Ovary (tissue), 9 donors: Measurements from ENCODE around the gene KIZ. TPM values are rescaled to one million over a fixed set of nuclear protein-coding genes. Genes with fewer than 3 reads are reported as not detected.

Experiments
- DNase-seq, 5 donors: peaks; one replicate each; pipeline ENCODE4 v3.0.0-alpha.2; 2019 to 2020
- H3K27ac ChIP-seq, 2 donors: fragments of 200-600 bp; one replicate each; pipeline versions ENCODE4 v1.5.1 to v1.8.0; 2019 to 2022
- H3K27me3 ChIP-seq: fragments of 200-600 bp; one replicate; pipeline ENCODE4 v1.8.0; 2022
- H3K36me3 ChIP-seq: fragments of 200-600 bp; sonication (generic); one replicate; pipeline ENCODE4 v1.5.1; 2019
- H3K4me1 ChIP-seq: one replicate; pipeline ENCODE4 v1.8.1; 2013; ENCODE audit warnings: mild to moderate bottlenecking, moderate library complexity; ENCODE audit not compliant: insufficient read depth
- H3K4me3 ChIP-seq: fragments of 200-600 bp; sonication (generic); one replicate; pipeline ENCODE4 v1.5.1; 2017
- H3K9me3 ChIP-seq, 2 donors: fragments of 200-600 bp in 1 of 2; sonication (generic) in 1 of 2; one replicate each; pipeline versions ENCODE4 v1.5.1 to v1.8.1; 2013 to 2019; ENCODE audit warnings: mild to moderate bottlenecking in 1 of 2, moderate library complexity in 1 of 2
- EP300 ChIP-seq: sonication (generic); formaldehyde crosslinking; IDR thresholded peaks from one replicate; pipeline ENCODE4 v1.6.1; 2017; ENCODE audit warnings: antibody characterized with exemption
- POLR2A ChIP-seq: fragments of 450-650 bp; IDR thresholded peaks from one replicate; pipeline ENCODE4 v1.6.1; 2017; ENCODE audit warnings: antibody characterized with exemption, mild to moderate bottlenecking, moderate library complexity
- WGBS, 3 donors: extraction: QIAGEN DNeasy Blood & Tissue Kit in 1 of 3; methylation state at CpG; one replicate each; pipeline versions ENCODE4 v1.1.5 to v1.1.7; 2013 to 2017; 5-methylcytosine and 5-hydroxymethylcytosine counted together
- intact Hi-C, 4 donors: fragments of 100-400 bp; cut with DNase I; formaldehyde crosslinking; loops; one replicate each; pipeline versions ENCODE4 v1.11.0 to v1.15.1; 2022 to 2023
- polyA plus RNA-seq, 2 donors: library from polyadenylated mRNA; stranded (reverse); fragments of 200-250 nt in 1 of 2; fragments of 350-450 nt in 1 of 2; fragmentation: Illumina TruSeq in 1 of 2; extraction: RNeasy Lipid Tissue Mini Kit (QIAGEN cat#74804) in 1 of 2; gene quantifications; one replicate each; pipeline ENCODE4 v1.2.3, GENCODE V29; 2013 to 2014
- total RNA-seq, 7 donors: library from RNA; depleted of rRNA in 2 of 7; stranded (reverse); fragments of >200 nt in 2 of 7; fragmentation: NEBNext Ultra II Directional in 3 of 7; extraction: Animal tissue kit (Norgen Biotek cat#: 25700) in 3 of 7; gene quantifications; one replicate each; pipeline versions ENCODE4 v1.1.0 to v1.2.4, GENCODE V29; 2016 to 2023
- TF ChIP-seq, protein P1 (sequence below), 3 donors: fragments of 450-650 bp in 2 of 3; fragments of 200-600 bp in 1 of 3; IDR thresholded peaks; one replicate each; pipeline versions ENCODE4 v1.5.1 to v1.8.0; 2016 to 2022; ENCODE audit warnings: antibody characterized with exemption in 3 of 3, mild to moderate bottlenecking in 1 of 3
- donor health status: DM: no; HTN: no; CAD: no; lungs with moderate emphysema.
- donor health status: DM: no; HTN: no; CAD: no.
- donor health status: Bipolar disorder and iron deficiency.
- donor health status: DM: yes; HTN: yes; CAD: no.
- donor health status: DM: no; HTN: no; CAD: no.
- donor health status: DM: yes; HTN: yes; CAD: no.

Gene KIZ
- total and polyA plus RNA-seq, 9 donors, result 20.5 to 59.5 (median 42.1) TPM

DNA sequence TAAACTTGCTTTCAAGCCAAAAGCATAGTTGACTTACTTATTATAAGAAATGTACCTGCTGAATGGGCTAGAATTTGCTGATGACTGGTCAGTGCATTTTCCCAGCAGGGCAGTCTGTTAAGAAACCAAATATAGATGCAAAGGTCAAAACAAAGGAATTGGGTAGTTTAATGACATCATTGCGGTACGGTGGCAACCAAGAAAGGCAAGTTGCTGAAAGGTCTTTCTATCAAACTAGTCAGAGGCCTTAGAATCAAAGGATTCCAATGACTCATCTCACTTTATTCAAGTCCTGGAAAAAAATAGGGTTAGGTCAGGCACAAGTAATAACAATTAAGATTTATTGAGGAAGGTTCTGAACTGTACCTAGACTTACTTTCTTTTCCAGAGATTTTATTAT, 76.4 kb downstream of the KIZ start:
- Histone ChIP-seq H3K27ac (no peak overlapping the region), H3K27me3 (no peaks in the 10 kb centered on the region), H3K9me3 (no peaks in the 10 kb centered on the region), H3K4me1 (no peaks in the 10 kb centered on the region), H3K36me3 (no peaks in the 10 kb centered on the region), H3K4me3 (no peak overlapping the region)
- TF ChIP-seq EP300 (no peak), POLR2A (no peak)
- TF ChIP-seq, protein P1, sequence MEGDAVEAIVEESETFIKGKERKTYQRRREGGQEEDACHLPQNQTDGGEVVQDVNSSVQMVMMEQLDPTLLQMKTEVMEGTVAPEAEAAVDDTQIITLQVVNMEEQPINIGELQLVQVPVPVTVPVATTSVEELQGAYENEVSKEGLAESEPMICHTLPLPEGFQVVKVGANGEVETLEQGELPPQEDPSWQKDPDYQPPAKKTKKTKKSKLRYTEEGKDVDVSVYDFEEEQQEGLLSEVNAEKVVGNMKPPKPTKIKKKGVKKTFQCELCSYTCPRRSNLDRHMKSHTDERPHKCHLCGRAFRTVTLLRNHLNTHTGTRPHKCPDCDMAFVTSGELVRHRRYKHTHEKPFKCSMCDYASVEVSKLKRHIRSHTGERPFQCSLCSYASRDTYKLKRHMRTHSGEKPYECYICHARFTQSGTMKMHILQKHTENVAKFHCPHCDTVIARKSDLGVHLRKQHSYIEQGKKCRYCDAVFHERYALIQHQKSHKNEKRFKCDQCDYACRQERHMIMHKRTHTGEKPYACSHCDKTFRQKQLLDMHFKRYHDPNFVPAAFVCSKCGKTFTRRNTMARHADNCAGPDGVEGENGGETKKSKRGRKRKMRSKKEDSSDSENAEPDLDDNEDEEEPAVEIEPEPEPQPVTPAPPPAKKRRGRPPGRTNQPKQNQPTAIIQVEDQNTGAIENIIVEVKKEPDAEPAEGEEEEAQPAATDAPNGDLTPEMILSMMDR (IDR thresholded peaks at IDR 0.05), result no peak
- WGBS, 3 donors, result 60 to 75% (median 75%) methylated on average over 2 of the region's 2 CpGs
- DNase-seq, result no peak
- intact Hi-C loops, result no loop called here

DNA sequence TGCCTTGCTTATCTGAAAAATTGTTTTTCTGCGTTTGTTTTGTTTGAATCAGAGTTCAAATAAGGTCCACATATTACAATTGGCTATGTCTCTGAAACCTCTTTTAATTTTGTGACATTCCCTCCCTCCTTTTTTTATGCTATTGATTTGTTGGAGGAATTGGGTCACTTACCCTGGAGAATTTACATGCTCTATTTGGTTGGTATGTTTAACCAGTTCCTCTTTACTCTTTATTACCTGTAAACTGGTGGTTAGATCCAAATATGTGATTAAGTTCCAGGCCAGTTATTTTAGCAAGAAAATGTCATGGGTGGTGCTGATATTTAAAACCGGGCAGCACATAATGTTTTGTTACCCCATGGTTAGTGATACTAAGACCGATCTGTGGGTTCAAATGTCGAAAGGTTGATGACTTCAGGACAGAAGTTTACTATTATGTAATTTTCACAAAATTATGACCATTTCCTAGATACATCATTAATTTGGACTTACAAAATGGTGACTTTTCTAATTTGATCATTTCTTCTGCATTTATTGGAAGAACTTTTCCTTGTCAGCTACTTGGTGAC, 77.3 kb downstream of the KIZ start:
- DNase-seq, result no peak
- WGBS, 3 donors, result 85 to 89% (median 85%) methylated on average over 4 of the region's 4 CpGs

DNA sequence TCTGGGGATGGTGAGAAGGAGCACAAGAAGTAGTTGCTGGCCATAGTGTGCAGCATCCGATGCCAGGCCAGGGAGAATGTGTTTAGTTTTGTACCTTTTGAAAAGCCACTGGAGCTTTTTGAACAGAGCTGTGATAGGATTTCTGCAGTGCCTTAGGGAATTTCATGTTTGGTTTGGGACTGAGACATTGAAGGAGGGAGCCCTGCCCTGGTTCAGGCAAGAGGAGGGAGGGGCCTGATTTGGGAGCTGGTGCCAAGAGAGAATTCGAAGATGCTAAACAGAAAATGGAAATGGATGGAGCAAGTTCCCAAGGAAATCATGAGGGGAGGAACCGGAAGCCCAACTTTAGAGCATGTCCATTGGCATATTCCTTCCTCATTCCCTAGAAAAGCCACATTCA, 80.7 kb downstream of the KIZ start:
- TF ChIP-seq, protein P1 (IDR thresholded peaks at IDR 0.05), result no peak
- intact Hi-C loops, result no loop called here
- no peaks in the 10 kb centered on the region for H3K4me1 ChIP-seq
- H3K9me3 ChIP-seq, result no peaks in the 10 kb centered on the region
- no peak overlapping the region for H3K27ac ChIP-seq
- 82 to 87% (median 86%) methylated on average over 3 of the region's 3 CpGs for WGBS, 3 donors
- no peak overlapping the region for H3K4me3 ChIP-seq
- no peak for DNase-seq
- no peaks in the 10 kb centered on the region for H3K36me3 ChIP-seq
- H3K27me3 ChIP-seq, result no peaks in the 10 kb centered on the region

More for the DNA sequence above, 77.3 kb downstream of the KIZ start:
- Histone ChIP-seq H3K27me3 (no peaks in the 10 kb centered on the region), H3K27ac (no peak overlapping the region), H3K9me3 (no peaks in the 10 kb centered on the region), H3K4me3 (no peak overlapping the region), H3K4me1 (no peaks in the 10 kb centered on the region), H3K36me3 (no peaks in the 10 kb centered on the region)
- intact Hi-C loops, result no loop called here
- no peak for TF ChIP-seq POLR2A
- no peak for TF ChIP-seq EP300
- TF ChIP-seq, protein P1 (IDR thresholded peaks at IDR 0.05), result no peak

DNA sequence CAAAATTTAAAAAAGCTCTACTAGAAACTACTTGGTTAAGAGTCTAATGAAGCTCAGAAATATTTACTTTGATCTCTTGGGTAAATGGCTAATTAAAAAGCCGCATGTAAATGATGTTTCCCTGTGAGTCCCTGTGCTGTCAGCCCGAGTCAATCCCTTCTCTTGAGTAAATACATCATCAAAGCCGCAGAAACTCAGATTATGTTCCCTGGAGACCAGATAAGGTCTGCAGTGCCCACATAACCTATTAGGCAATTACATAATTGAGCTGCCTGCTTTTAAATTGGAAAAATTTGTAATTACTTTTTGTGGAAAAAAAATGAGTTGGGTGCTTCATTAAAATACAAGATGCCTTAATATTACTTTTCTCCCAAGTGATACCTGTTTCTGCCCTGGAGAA, 83.1 kb downstream of the KIZ start:
- no peak overlapping the region for H3K27ac ChIP-seq
- H3K36me3 ChIP-seq, result no peaks in the 10 kb centered on the region
- intact Hi-C loops, result no loop called here
- H3K4me3 ChIP-seq, result no peak overlapping the region
- 79 to 88% (median 80%) methylated on average over 3 of the region's 3 CpGs for WGBS, 3 donors
- TF ChIP-seq POLR2A (no peak), EP300 (no peak)
- TF ChIP-seq, protein P1 (IDR thresholded peaks at IDR 0.05), result no peak
- no peak for DNase-seq
- no peaks in the 10 kb centered on the region for H3K4me1 ChIP-seq
- H3K9me3 ChIP-seq, result no peaks in the 10 kb centered on the region
- H3K27me3 ChIP-seq, result no peaks in the 10 kb centered on the region
